Choroid plexus epithelial cell (primary cell): ENCODE measurements around the gene PCDHGA4.

ENCODE experiments used
- DNase-seq: peaks from one replicate; pipeline ENCODE4 v3.0.0-alpha.2; 2010; ENCODE audit warnings: low read depth
- H3K4me3 ChIP-seq: 2 replicates; pipeline ENCODE4 v1.5.1; 2011; ENCODE audit warnings: low read depth, mild to moderate bottlenecking, control low read depth, low read length, moderate library complexity
- TF ChIP-seq, protein P1 (sequence below): conservative IDR thresholded peaks from 2 replicates; pipeline ENCODE4 v1.5.1; 2011; ENCODE audit warnings: low read depth, mild to moderate bottlenecking, control low read depth, inconsistent platforms, low read length, moderate library complexity

Gene PCDHGA4

DNA sequence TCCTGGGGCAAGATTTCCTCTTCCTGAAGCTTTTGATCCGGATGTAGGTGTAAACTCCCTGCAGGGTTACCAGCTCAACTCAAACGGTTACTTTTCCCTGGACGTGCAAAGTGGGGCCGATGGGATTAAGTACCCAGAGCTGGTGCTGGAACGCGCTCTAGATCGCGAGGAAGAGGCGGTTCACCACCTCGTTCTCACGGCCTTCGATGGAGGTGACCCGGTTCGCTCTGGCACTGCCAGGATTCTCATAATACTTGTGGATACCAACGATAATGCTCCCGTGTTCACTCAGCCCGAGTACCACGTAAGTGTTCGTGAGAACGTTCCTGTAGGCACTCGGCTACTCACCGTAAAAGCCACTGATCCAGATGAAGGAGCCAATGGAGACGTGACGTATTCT lies 820 bp downstream of the PCDHGA4 start:
- no peak for DNase-seq
- no peak overlapping the region for H3K4me3 ChIP-seq
- TF ChIP-seq, protein P1, sequence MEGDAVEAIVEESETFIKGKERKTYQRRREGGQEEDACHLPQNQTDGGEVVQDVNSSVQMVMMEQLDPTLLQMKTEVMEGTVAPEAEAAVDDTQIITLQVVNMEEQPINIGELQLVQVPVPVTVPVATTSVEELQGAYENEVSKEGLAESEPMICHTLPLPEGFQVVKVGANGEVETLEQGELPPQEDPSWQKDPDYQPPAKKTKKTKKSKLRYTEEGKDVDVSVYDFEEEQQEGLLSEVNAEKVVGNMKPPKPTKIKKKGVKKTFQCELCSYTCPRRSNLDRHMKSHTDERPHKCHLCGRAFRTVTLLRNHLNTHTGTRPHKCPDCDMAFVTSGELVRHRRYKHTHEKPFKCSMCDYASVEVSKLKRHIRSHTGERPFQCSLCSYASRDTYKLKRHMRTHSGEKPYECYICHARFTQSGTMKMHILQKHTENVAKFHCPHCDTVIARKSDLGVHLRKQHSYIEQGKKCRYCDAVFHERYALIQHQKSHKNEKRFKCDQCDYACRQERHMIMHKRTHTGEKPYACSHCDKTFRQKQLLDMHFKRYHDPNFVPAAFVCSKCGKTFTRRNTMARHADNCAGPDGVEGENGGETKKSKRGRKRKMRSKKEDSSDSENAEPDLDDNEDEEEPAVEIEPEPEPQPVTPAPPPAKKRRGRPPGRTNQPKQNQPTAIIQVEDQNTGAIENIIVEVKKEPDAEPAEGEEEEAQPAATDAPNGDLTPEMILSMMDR = no peak

DNA sequence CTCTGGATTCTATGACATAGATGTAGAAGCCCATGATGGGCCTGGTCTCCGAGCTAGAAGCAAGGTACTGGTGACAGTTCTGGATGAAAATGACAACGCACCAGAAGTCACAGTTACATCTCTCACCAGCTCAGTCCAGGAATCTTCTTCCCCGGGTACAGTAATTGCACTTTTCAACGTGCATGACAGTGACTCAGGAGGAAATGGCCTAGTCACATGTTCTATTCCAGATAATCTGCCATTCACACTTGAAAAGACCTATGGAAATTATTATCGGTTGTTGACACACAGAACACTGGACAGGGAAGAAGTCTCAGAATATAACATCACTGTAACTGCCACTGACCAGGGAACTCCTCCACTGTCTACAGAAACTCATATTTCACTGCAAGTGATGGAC lies 1.3 kb downstream of the PCDHGA4 start:
- no peak overlapping the region for H3K4me3 ChIP-seq
- no peak for DNase-seq
- TF ChIP-seq, protein P1 = no peak

DNA sequence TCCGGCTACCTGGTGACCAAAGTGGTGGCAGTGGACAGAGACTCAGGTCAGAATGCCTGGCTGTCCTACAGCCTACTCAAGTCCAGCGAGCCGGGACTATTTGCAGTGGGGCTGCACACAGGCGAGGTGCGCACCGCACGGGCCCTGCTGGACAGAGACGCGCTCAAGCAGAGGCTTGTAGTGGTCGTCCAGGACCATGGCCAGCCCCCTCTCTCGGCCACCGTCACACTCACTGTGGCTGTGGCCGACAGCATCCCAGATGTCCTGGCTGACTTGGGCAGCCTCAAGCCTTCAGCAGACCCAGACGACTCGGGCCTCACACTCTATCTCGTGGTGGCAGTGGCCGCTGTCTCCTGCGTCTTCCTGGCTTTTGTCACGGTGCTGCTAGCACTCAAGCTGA lies 2.1 kb downstream of the PCDHGA4 start:
- TF ChIP-seq, protein P1 = no peak
- no peak overlapping the region for H3K4me3 ChIP-seq
- no peak for DNase-seq

DNA sequence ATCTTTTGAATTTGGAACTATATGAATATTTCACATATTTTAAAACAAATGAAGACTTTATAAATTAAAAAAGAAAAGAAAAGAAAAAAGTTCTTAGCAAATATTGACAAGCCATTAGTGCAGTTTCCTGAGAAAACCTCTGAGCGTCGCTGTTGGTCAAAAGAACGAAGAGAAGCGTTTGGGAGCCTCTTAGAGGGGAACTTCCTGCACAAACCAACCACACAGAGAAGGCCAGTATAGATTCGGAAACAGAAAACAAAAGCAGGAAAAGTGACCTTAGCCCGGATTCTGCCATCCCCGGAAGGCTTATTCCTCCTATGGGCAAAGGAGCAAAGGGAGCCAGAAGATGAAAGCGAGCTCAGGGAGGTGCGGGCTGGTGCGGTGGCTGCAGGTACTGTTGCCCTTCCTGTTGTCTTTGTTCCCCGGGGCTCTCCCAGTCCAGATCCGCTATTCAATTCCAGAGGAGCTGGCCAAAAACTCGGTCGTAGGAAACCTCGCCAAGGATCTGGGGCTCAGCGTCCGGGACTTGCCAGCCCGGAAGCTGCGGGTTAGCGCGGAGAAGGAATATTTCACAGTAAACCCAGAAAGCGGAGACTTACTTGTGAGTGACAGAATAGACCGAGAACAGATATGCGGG lies 5.1 kb downstream of the PCDHGA4 start, which contains the start of gene PCDHGB2:
TSS of gene PCDHGB2 (plus strand) at position 205 of the 637 bp plus-strand sequence. CDS start at position 347, 142 bp downstream.
- TF ChIP-seq, protein P1 = peak; percentile 34
- H3K4me3 ChIP-seq = peak within 1 kb of the TSS; percentile 32
- peak; percentile 40 for DNase-seq

DNA sequence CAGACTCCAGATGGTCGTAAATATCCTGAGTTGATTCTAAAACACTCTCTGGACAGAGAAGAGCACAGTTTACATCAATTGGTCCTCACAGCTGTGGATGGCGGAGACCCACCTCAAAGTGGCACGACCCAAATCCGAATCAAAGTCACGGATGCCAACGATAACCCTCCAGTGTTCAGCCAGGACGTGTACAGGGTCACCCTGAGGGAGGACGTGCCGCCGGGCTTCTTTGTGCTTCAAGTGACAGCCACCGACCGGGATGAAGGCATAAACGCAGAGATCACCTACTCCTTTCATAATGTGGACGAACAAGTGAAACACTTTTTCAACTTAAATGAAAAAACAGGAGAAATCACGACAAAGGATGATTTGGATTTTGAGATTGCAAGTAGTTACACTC lies 5.9 kb downstream of the PCDHGA4 start:
- H3K4me3 ChIP-seq = no peak overlapping the region
- TF ChIP-seq, protein P1 = no peak
- no peak for DNase-seq

DNA sequence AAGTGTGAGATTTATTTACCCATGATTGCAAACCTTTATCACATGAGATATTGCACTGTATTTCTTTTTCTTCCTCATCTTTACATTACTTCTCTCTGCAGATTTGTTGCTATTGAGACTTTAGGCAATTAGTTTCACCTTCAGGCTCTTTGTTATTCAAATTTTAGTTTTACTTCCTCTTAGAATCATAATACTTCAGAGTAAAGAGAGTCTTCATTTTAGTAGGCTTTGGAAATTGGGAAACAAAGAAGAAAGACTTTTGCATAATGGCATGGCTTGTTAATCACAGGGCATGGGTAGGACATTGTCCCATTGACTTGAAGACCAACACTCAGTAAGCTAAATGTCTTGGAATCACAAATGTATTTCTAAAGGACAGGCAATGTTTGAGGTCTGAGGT lies 7.9 kb downstream of the PCDHGA4 start:
- TF ChIP-seq, protein P1 = no peak
- DNase-seq = no peak
- no peak overlapping the region for H3K4me3 ChIP-seq
